ENCODE data around the gene ZNF407. TPM values are rescaled to one million over a fixed set of nuclear protein-coding genes. Genes with fewer than 3 reads are reported as not detected.
A peak's percentile ranks its signal among the peaks of the same experiment; 100 is the strongest.

The ZNF407 gene
- total RNA-seq, 1 donor, result 16.6 TPM

GRCh38 chr18:74551936-74552555 lies 45.6 kb upstream of the ZNF407 start:
- H3K4me3 ChIP-seq (ENCODE audit: insufficient read depth, low read length), result no peak overlapping the region
- H3K4me1 ChIP-seq (ENCODE audit: insufficient read depth, low read length), result peaks cover 4% of the 10 kb centered on the region
- H3K9me3 ChIP-seq (ENCODE audit: low read depth, low read length), result no peaks in the 10 kb centered on the region
- H3K36me3 ChIP-seq (ENCODE audit: insufficient read depth, low read length), result no peaks in the 10 kb centered on the region
- H4K20me1 ChIP-seq (ENCODE audit: insufficient read depth, low read length), result no peaks in the 10 kb centered on the region
- peak; percentile 97 for DNase-seq (ENCODE audit: insufficient read length, low spot score, missing footprints)
- H3K27me3 ChIP-seq (ENCODE audit: insufficient read depth, low read length), result peaks cover 18% of the 10 kb centered on the region
- H3K27ac ChIP-seq (ENCODE audit: low read depth, low read length), result no peak overlapping the region
- no peak overlapping the region for H2AFZ ChIP-seq (ENCODE audit: low read length)
- H3K4me2 ChIP-seq (ENCODE audit: insufficient read depth, low read length), result no peak overlapping the region
- H3K79me2 ChIP-seq (ENCODE audit: insufficient read depth, low read length), result no peaks in the 10 kb centered on the region
- TF ChIP-seq CTCF (IDR thresholded peaks at IDR 0.05; ENCODE audit: extremely low read depth, low read depth, low read length), result peak; percentile 87

GRCh38 chr18:74556126-74556525 lies 41.5 kb upstream of the ZNF407 start:
- Histone ChIP-seq H3K4me1 (ENCODE audit: insufficient read depth, low read length) (no peaks in the 10 kb centered on the region), H3K36me3 (ENCODE audit: insufficient read depth, low read length) (no peaks in the 10 kb centered on the region), H3K27me3 (ENCODE audit: insufficient read depth, low read length) (peaks cover 18% of the 10 kb centered on the region), H2AFZ (ENCODE audit: low read length) (no peak overlapping the region), H4K20me1 (ENCODE audit: insufficient read depth, low read length) (no peaks in the 10 kb centered on the region), H3K27ac (ENCODE audit: low read depth, low read length) (no peak overlapping the region), H3K4me2 (ENCODE audit: insufficient read depth, low read length) (no peak overlapping the region), H3K79me2 (ENCODE audit: insufficient read depth, low read length) (no peaks in the 10 kb centered on the region), H3K9me3 (ENCODE audit: low read depth, low read length) (no peaks in the 10 kb centered on the region), H3K4me3 (ENCODE audit: insufficient read depth, low read length) (no peak overlapping the region)
- no peak for DNase-seq (ENCODE audit: insufficient read length, low spot score, missing footprints)
- no peak for TF ChIP-seq CTCF (IDR thresholded peaks at IDR 0.05; ENCODE audit: extremely low read depth, low read depth, low read length)

- Histone ChIP-seq H2AFZ (ENCODE audit: low read length) (no peak overlapping the region), H3K79me2 (ENCODE audit: insufficient read depth, low read length) (no peaks in the 10 kb centered on the region), H4K20me1 (ENCODE audit: insufficient read depth, low read length) (no peaks in the 10 kb centered on the region), H3K36me3 (ENCODE audit: insufficient read depth, low read length) (no peaks in the 10 kb centered on the region), H3K9me3 (ENCODE audit: low read depth, low read length) (no peaks in the 10 kb centered on the region), H3K27ac (ENCODE audit: low read depth, low read length) (no peak overlapping the region), H3K4me2 (ENCODE audit: insufficient read depth, low read length) (no peak overlapping the region), H3K27me3 (ENCODE audit: insufficient read depth, low read length) (peaks cover 15% of the 10 kb centered on the region), H3K4me1 (ENCODE audit: insufficient read depth, low read length) (no peaks in the 10 kb centered on the region), H3K4me3 (ENCODE audit: insufficient read depth, low read length) (no peak overlapping the region)
- TF ChIP-seq CTCF (IDR thresholded peaks at IDR 0.05; ENCODE audit: extremely low read depth, low read depth, low read length), result no peak
- no peak for DNase-seq (ENCODE audit: insufficient read length, low spot score, missing footprints)
Measured at GRCh38 chr18:74558096-74558495, 39.6 kb upstream of the ZNF407 start.

- Histone ChIP-seq H2AFZ (ENCODE audit: low read length) (no peak overlapping the region), H3K9me3 (ENCODE audit: low read depth, low read length) (no peaks in the 10 kb centered on the region), H3K4me2 (ENCODE audit: insufficient read depth, low read length) (no peak overlapping the region), H3K27ac (ENCODE audit: low read depth, low read length) (no peak overlapping the region), H3K79me2 (ENCODE audit: insufficient read depth, low read length) (no peaks in the 10 kb centered on the region), H3K4me1 (ENCODE audit: insufficient read depth, low read length) (no peaks in the 10 kb centered on the region), H3K27me3 (ENCODE audit: insufficient read depth, low read length) (peaks cover 2% of the 10 kb centered on the region), H4K20me1 (ENCODE audit: insufficient read depth, low read length) (no peaks in the 10 kb centered on the region), H3K4me3 (ENCODE audit: insufficient read depth, low read length) (no peak overlapping the region), H3K36me3 (ENCODE audit: insufficient read depth, low read length) (no peaks in the 10 kb centered on the region)
- TF ChIP-seq CTCF (IDR thresholded peaks at IDR 0.05; ENCODE audit: extremely low read depth, low read depth, low read length), result no peak
- DNase-seq (ENCODE audit: insufficient read length, low spot score, missing footprints), result no peak
Measured at GRCh38 chr18:74562131-74562730, 35.4 kb upstream of the ZNF407 start.

All from osteoblast (primary cell).